Measurements from ENCODE around the gene LARGE2. TPM values are rescaled to one million over a fixed set of nuclear protein-coding genes. Genes with fewer than 3 reads are reported as not detected.
A peak's percentile ranks its signal among the peaks of the same experiment; 100 is the strongest.

The LARGE2 gene
- total RNA-seq, 1 donor from 2014 or later = 0.36 TPM

DNA sequence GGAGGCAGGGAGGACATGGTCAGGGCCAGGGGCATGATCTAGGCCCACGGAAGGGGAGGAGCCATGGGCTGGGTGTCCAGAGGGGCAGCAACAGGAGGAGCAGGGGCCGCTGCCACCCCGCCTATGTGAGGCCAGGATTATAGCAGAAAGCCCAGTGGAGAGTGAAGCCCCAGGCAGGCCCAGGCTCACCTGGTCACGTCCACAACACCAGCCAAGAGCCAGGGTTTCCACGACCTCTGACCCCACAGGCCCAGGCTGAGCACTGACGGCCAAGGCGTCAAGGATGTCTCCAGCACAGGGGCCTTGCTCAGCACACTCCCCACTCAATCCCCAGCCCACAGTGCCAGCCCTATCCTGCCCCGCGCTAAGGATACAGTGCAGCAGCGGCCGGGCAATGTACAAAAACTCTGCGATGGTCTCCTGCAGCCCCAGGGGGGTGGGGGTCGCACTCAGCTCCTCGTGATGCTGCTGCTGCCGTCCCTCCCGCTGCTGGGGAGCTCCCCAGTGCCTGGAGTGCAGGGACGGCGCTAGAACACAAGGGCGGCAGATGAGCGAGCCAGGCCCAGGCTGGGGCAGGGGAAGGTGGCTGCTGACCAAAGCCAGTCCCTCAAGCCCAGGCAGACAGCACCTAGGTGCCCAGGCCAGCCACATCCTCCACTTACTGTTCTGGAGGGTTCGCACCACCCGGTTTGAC is 8.4 kb upstream of the LARGE2 start:
- DNase-seq (ENCODE audit: low read depth) (no peak), FAIRE-seq (no peak)
- Histone ChIP-seq H3K36me3 (ENCODE audit: insufficient read depth, low read length) (peaks cover 7% of the 10 kb centered on the region), H2AFZ (ENCODE audit: low read depth, low read length) (no peak overlapping the region), H3K27me3 (ENCODE audit: insufficient read depth, low read length) (no peaks in the 10 kb centered on the region), H3K4me3 (ENCODE audit: insufficient read depth, low read depth, low read length) (no peak overlapping the region), H3K27ac (ENCODE audit: low read depth, low read length) (no peak overlapping the region), H3K4me2 (ENCODE audit: low read length) (no peak overlapping the region), H3K79me2 (ENCODE audit: insufficient read depth, low read length) (peaks cover 24% of the 10 kb centered on the region), H3K9me3 (ENCODE audit: insufficient read depth, low read depth, low read length) (no peaks in the 10 kb centered on the region), H3K4me1 (ENCODE audit: insufficient read depth, low read length) (peaks cover 6% of the 10 kb centered on the region), H3K9ac (ENCODE audit: low read length) (no peak overlapping the region), H4K20me1 (ENCODE audit: insufficient read depth, low read length) (peaks cover 10% of the 10 kb centered on the region)
- Mint-ChIP-seq H3K9me3 (ENCODE audit: unreplicated experiment) (no peaks in the 10 kb centered on the region), H3K36me3 (ENCODE audit: low read depth, unreplicated experiment) (peaks cover 4% of the 10 kb centered on the region), H3K27me3 (ENCODE audit: low read depth, unreplicated experiment) (no peaks in the 10 kb centered on the region), H3K4me3 (ENCODE audit: unreplicated experiment) (no peak overlapping the region), H3K4me1 (ENCODE audit: low read depth, unreplicated experiment) (peaks cover 11% of the 10 kb centered on the region), H3K27ac (ENCODE audit: unreplicated experiment) (no peak overlapping the region)
- TF ChIP-seq, protein P1, sequence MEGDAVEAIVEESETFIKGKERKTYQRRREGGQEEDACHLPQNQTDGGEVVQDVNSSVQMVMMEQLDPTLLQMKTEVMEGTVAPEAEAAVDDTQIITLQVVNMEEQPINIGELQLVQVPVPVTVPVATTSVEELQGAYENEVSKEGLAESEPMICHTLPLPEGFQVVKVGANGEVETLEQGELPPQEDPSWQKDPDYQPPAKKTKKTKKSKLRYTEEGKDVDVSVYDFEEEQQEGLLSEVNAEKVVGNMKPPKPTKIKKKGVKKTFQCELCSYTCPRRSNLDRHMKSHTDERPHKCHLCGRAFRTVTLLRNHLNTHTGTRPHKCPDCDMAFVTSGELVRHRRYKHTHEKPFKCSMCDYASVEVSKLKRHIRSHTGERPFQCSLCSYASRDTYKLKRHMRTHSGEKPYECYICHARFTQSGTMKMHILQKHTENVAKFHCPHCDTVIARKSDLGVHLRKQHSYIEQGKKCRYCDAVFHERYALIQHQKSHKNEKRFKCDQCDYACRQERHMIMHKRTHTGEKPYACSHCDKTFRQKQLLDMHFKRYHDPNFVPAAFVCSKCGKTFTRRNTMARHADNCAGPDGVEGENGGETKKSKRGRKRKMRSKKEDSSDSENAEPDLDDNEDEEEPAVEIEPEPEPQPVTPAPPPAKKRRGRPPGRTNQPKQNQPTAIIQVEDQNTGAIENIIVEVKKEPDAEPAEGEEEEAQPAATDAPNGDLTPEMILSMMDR (IDR thresholded peaks at IDR 0.05; ENCODE audit: insufficient read depth, low read depth, low read length) = no peak
- TF ChIP-seq EZH2 (IDR thresholded peaks at IDR 0.05; ENCODE audit: insufficient read depth, low read length) = no peak

- H3K9ac ChIP-seq (ENCODE audit: low read length) = no peak overlapping the region
- DNase-seq (ENCODE audit: low read depth) = no peak
- no peaks in the 10 kb centered on the region for H3K9me3 Mint-ChIP-seq (ENCODE audit: unreplicated experiment)
- no peak for FAIRE-seq
- no peak overlapping the region for H3K27ac Mint-ChIP-seq (ENCODE audit: unreplicated experiment)
- no peak overlapping the region for H3K4me3 ChIP-seq (ENCODE audit: insufficient read depth, low read depth, low read length)
- H2AFZ ChIP-seq (ENCODE audit: low read depth, low read length) = no peak overlapping the region
- no peak overlapping the region for H3K4me2 ChIP-seq (ENCODE audit: low read length)
- H3K4me1 ChIP-seq (ENCODE audit: insufficient read depth, low read length) = peaks cover 6% of the 10 kb centered on the region
- peaks cover 11% of the 10 kb centered on the region for H3K4me1 Mint-ChIP-seq (ENCODE audit: low read depth, unreplicated experiment)
- H3K36me3 ChIP-seq (ENCODE audit: insufficient read depth, low read length) = peaks cover 7% of the 10 kb centered on the region
- no peaks in the 10 kb centered on the region for H3K9me3 ChIP-seq (ENCODE audit: insufficient read depth, low read depth, low read length)
- H3K27ac ChIP-seq (ENCODE audit: low read depth, low read length) = no peak overlapping the region
- peaks cover 24% of the 10 kb centered on the region for H3K79me2 ChIP-seq (ENCODE audit: insufficient read depth, low read length)
- TF ChIP-seq EZH2 (IDR thresholded peaks at IDR 0.05; ENCODE audit: insufficient read depth, low read length) = no peak
- TF ChIP-seq, protein P1 (IDR thresholded peaks at IDR 0.05; ENCODE audit: insufficient read depth, low read depth, low read length) = no peak
- peaks cover 9% of the 10 kb centered on the region for H4K20me1 ChIP-seq (ENCODE audit: insufficient read depth, low read length)
- no peak overlapping the region for H3K4me3 Mint-ChIP-seq (ENCODE audit: unreplicated experiment)
- peaks cover 1% of the 10 kb centered on the region for H3K27me3 Mint-ChIP-seq (ENCODE audit: low read depth, unreplicated experiment)
- H3K27me3 ChIP-seq (ENCODE audit: insufficient read depth, low read length) = no peaks in the 10 kb centered on the region
- peaks cover 4% of the 10 kb centered on the region for H3K36me3 Mint-ChIP-seq (ENCODE audit: low read depth, unreplicated experiment)
Measured at GRCh38 chr11:45915446-45915845, 7.0 kb upstream of the LARGE2 start.

DNA sequence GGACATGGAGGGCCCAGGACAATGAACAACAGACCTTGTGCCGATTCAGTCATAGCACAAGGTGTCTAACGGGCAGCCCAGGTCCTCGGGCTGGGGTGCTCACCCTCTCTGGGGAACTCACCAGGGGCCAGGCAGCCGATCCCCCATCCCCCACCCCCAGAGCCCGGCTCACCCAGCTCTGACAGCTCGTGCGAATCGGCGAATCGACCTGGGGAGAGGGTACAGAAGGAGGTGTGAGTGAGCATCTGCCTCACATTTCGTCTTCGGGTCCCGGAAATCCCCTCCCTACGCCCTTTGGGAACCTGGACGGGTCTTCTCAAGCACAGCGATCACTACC is 5.2 kb upstream of the LARGE2 start:
- Mint-ChIP-seq H3K36me3 (ENCODE audit: low read depth, unreplicated experiment) (peaks cover 4% of the 10 kb centered on the region), H3K27ac (ENCODE audit: unreplicated experiment) (peak overlapping the region; percentile 92), H3K4me3 (ENCODE audit: unreplicated experiment) (peak overlapping the region; percentile 91), H3K9me3 (ENCODE audit: unreplicated experiment) (no peaks in the 10 kb centered on the region), H3K27me3 (ENCODE audit: low read depth, unreplicated experiment) (peaks cover 12% of the 10 kb centered on the region), H3K4me1 (ENCODE audit: low read depth, unreplicated experiment) (peaks cover 11% of the 10 kb centered on the region)
- Histone ChIP-seq H3K4me2 (ENCODE audit: low read length) (peak overlapping the region; percentile 98), H3K27ac (ENCODE audit: low read depth, low read length) (peak overlapping the region; percentile 81), H3K27me3 (ENCODE audit: insufficient read depth, low read length) (peaks cover 12% of the 10 kb centered on the region), H3K4me1 (ENCODE audit: insufficient read depth, low read length) (peaks cover 6% of the 10 kb centered on the region), H3K79me2 (ENCODE audit: insufficient read depth, low read length) (peaks cover 24% of the 10 kb centered on the region), H3K36me3 (ENCODE audit: insufficient read depth, low read length) (peaks cover 7% of the 10 kb centered on the region), H3K9me3 (ENCODE audit: insufficient read depth, low read depth, low read length) (no peaks in the 10 kb centered on the region), H3K9ac (ENCODE audit: low read length) (peak overlapping the region; percentile 97), H3K4me3 (ENCODE audit: insufficient read depth, low read depth, low read length) (peak overlapping the region; percentile 93), H4K20me1 (ENCODE audit: insufficient read depth, low read length) (peaks cover 9% of the 10 kb centered on the region), H2AFZ (ENCODE audit: low read depth, low read length) (peak overlapping the region; percentile 81)
- DNase-seq (ENCODE audit: low read depth) (no peak), FAIRE-seq (no peak)
- no peak for TF ChIP-seq EZH2 (IDR thresholded peaks at IDR 0.05; ENCODE audit: insufficient read depth, low read length)
- TF ChIP-seq, protein P1 (IDR thresholded peaks at IDR 0.05; ENCODE audit: insufficient read depth, low read depth, low read length) = no peak

Measured in astrocyte (in vitro differentiated cells and primary cell).